Spleen (tissue), 11 donors: Measurements from ENCODE around the gene MKLN1. TPM values are rescaled to one million over a fixed set of nuclear protein-coding genes. Genes with fewer than 3 reads are reported as not detected.

ENCODE experiments used
- DNase-seq: peaks from one replicate; pipeline ENCODE4 v3.0.0-alpha.2; 2020
- H3K27ac ChIP-seq, 8 donors: fragments of 200-600 bp; sonication (generic) in 7 of 8; 1 replicate in 4 of 8; 2 replicates in 4 of 8; pipeline versions ENCODE4 v1.5.0 to v1.8.0; 2016 to 2021; ENCODE audit warnings: inconsistent platforms in 4 of 8, mild to moderate bottlenecking in 4 of 8, moderate library complexity in 1 of 8
- H3K27me3 ChIP-seq, 7 donors: fragments of 200-600 bp; sonication (generic) in 6 of 7; replicated peaks in 1 of 7; 1 replicate in 4 of 7; 2 replicates in 3 of 7; pipeline versions ENCODE4 v1.5.0 to v1.8.0; 2016 to 2021; ENCODE audit warnings: inconsistent platforms in 3 of 7, mild to moderate bottlenecking in 1 of 7
- H3K36me3 ChIP-seq, 6 donors: fragments of 200-600 bp; sonication (generic) in 5 of 6; 1 replicate in 4 of 6; 2 replicates in 2 of 6; pipeline versions ENCODE4 v1.5.0 to v1.8.0; 2016 to 2021; ENCODE audit warnings: inconsistent platforms in 2 of 6
- H3K4me1 ChIP-seq, 6 donors: fragments of 200-600 bp; sonication (generic) in 5 of 6; 1 replicate in 3 of 6; 2 replicates in 3 of 6; pipeline versions ENCODE4 v1.5.0 to v1.8.0; 2016 to 2021; ENCODE audit warnings: inconsistent platforms in 3 of 6
- H3K4me3 ChIP-seq, 8 donors: fragments of 200-600 bp; sonication (generic) in 7 of 8; 1 replicate in 4 of 8; 2 replicates in 4 of 8; pipeline versions ENCODE4 v1.5.0 to v1.8.0; 2016 to 2021; ENCODE audit warnings: inconsistent platforms in 4 of 8, mild to moderate bottlenecking in 4 of 8, moderate library complexity in 2 of 8
- H3K9me3 ChIP-seq, 8 donors: fragments of 200-600 bp; sonication (generic) in 7 of 8; 1 replicate in 4 of 8; 2 replicates in 4 of 8; pipeline versions ENCODE4 v1.5.0 to v1.8.0; 2016 to 2021; ENCODE audit warnings: inconsistent platforms in 4 of 8
- POLR2A ChIP-seq, 3 donors: fragments of 450-650 bp; IDR thresholded peaks; one replicate each; pipeline ENCODE4 v1.5.1; 2017; ENCODE audit warnings: antibody characterized with exemption in 3 of 3, mild to moderate bottlenecking in 1 of 3
- POLR2AphosphoS5 ChIP-seq, 3 donors: sonication (generic); formaldehyde crosslinking; IDR thresholded peaks; one replicate each; pipeline ENCODE4 v1.5.1; 2017; ENCODE audit warnings: antibody characterized with exemption in 3 of 3
- WGBS, 5 donors: extraction: QIAGEN DNeasy Blood & Tissue Kit in 3 of 5; methylation state at CpG; one replicate each; pipeline versions ENCODE4 v1.1.5 to v1.1.7; 2013 to 2018; 5-methylcytosine and 5-hydroxymethylcytosine counted together
- intact Hi-C: fragments of 100-400 bp; cut with DNase I; formaldehyde crosslinking; loops from one replicate; pipeline ENCODE4 v1.15.0; 2023; ENCODE audit warnings: low total_unique reads
- polyA plus RNA-seq, 3 donors: library from polyadenylated mRNA; stranded (reverse); fragments of 200-250 nt; gene quantifications; one replicate each; pipeline ENCODE4 v1.2.1, GENCODE V29; 2013
- total RNA-seq, 7 donors: library from RNA; depleted of rRNA in 3 of 7; stranded (reverse); fragments of >200 nt in 3 of 7; fragmentation: NEBNext Ultra II Directional in 4 of 7; extraction: Animal tissue kit (Norgen Biotek cat#: 25700) in 4 of 7; gene quantifications; one replicate each; pipeline versions ENCODE4 v1.1.0 to v1.2.1, GENCODE V29; 2016 to 2021
- TF ChIP-seq, protein P1 (sequence below), 11 experiments: fragments of 200-600 bp in 7 of 11; fragments of 450-650 bp in 4 of 11; sonication (generic) in 4 of 11; IDR thresholded peaks in 8 of 11; conservative IDR thresholded peaks in 3 of 11; 1 replicate in 7 of 11; 2 replicates in 4 of 11; pipeline versions ENCODE4 v1.4.0 to v1.8.0; 2016 to 2021; ENCODE audit warnings: antibody characterized with exemption in 11 of 11, inconsistent platforms in 4 of 11, mild to moderate bottlenecking in 1 of 11
- donor health status: healthy with polysubstance abuse.
- donor health status: DM: no; HTN: no; CAD: no; lungs with moderate emphysema.
- donor health status: DM: no; HTN: no; CAD: no.
- donor health status: Bipolar disorder and iron deficiency.
- donor health status: healthy.
- donor health status: DM: no; HTN: no; CAD: no.
- donor health status: DM: yes; HTN: yes; CAD: no.

MKLN1 gene
- total and polyA plus RNA-seq, 10 donors = 7.1 to 87.4 (median 66.5) TPM

DNA sequence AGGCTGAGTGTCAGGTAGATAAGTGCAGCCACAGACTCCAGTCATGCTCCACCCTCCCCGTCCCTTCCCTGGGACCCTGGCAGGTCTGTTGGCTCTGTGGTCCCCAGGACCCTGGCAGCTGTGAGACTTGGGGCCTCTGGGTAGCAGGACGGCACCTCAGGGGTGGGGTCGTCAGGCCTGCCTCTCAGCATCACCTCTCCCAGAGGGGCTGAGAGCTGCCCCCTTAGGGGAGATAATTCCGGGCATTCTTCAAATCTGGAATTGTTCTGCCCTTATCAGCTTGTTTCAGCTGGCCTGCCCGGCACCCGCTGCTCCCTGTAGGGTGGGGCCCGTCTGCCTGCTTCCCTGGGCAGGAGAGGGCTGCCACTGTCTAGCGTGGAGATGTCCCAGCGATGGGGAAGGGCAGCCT, 205.5 kb downstream of the MKLN1 start:
- no peaks in the 10 kb centered on the region for H3K36me3 ChIP-seq
- H3K4me1 ChIP-seq = peaks cover 0 to 15% (median 6%) of the 10 kb centered on the region in 6 donors
- WGBS, 5 donors = 69 to 95% (median 77%) methylated on average over 8 to 9 of the region's 9 CpGs
- H3K4me3 ChIP-seq = no peak overlapping the region
- H3K27ac ChIP-seq = peak overlapping the region in 7 of 8 donors; percentile 22 to 58 (median 41)
- intact Hi-C loops = no loop called here
- TF ChIP-seq POLR2A (IDR thresholded peaks at IDR 0.05) = no peak
- peak in 2 of 3 donors; percentile 35 to 51 for TF ChIP-seq POLR2AphosphoS5 (IDR thresholded peaks at IDR 0.05)
- DNase-seq = peak; percentile 68
- no peaks in the 10 kb centered on the region for H3K9me3 ChIP-seq
- H3K27me3 ChIP-seq = no peaks in the 10 kb centered on the region

DNA sequence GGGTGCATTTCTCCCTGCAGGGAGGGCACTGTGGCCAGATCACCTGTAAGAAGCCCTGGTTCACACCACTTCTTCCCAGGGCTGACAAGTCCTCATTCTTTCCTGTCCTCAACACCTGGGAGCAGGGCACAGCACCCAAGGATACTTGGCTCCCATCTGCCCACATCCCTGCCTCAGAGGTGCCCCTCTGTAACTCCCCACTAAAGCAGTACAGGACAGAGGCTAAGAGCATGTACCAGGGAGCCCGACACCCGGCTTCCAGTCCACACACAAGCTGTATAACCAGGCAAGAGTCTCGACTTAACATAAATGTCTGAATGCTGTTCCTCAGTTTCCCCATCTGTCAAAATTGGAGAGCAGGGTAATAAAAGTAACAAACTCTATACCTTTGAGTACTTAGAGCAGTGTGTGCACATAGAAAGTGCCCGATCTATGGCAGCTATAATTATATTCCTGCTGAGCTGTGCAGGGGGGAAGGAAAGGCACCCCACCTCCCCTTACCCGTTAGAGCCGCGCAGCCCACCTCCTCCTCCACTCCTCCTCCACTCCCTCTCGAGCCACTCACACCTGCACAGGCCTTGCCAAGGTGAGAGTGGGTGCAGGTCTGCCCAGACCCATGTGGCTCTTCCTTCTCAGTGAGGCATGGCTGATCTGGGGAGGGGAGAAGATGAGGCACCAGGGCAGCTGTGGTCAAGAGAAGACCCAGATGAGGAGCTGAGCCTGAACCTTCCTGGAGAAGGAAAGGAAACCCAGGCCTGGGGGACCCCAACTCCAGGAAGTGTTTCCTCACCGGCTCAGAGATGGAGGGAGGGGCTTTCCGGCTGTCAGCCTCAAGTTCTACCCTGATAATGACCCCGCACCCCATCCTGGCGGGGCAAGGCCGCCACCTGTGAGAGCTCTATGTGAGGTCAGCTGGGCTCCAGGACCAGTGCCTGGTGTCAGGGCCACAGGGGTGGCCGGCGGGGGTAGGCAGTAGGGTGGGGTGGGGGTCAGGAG, 206.2 kb downstream of the MKLN1 start:
- WGBS, 5 donors = 77 to 88% (median 86%) methylated on average over 12 to 15 of the region's 15 CpGs
- intact Hi-C loops = no loop called here
- Histone ChIP-seq H3K4me1 (peaks cover 0 to 15% (median 6%) of the 10 kb centered on the region in 6 donors), H3K36me3 (no peaks in the 10 kb centered on the region), H3K27ac (peak overlapping the region in 3 of 8 donors; percentile 31 to 58 (median 47)), H3K27me3 (no peaks in the 10 kb centered on the region), H3K9me3 (no peaks in the 10 kb centered on the region), H3K4me3 (no peak overlapping the region)
- DNase-seq = peak; percentile 59
- TF ChIP-seq POLR2A (IDR thresholded peaks at IDR 0.05) (no peak), POLR2AphosphoS5 (IDR thresholded peaks at IDR 0.05) (no peak)
- TF ChIP-seq, protein P1, sequence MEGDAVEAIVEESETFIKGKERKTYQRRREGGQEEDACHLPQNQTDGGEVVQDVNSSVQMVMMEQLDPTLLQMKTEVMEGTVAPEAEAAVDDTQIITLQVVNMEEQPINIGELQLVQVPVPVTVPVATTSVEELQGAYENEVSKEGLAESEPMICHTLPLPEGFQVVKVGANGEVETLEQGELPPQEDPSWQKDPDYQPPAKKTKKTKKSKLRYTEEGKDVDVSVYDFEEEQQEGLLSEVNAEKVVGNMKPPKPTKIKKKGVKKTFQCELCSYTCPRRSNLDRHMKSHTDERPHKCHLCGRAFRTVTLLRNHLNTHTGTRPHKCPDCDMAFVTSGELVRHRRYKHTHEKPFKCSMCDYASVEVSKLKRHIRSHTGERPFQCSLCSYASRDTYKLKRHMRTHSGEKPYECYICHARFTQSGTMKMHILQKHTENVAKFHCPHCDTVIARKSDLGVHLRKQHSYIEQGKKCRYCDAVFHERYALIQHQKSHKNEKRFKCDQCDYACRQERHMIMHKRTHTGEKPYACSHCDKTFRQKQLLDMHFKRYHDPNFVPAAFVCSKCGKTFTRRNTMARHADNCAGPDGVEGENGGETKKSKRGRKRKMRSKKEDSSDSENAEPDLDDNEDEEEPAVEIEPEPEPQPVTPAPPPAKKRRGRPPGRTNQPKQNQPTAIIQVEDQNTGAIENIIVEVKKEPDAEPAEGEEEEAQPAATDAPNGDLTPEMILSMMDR (IDR thresholded peaks at IDR 0.05 in 8 of 11, conservative IDR thresholded peaks at IDR 0.05 in 3 of 11) = no peak

GRCh38 chr7:131536361-131536849, 208.7 kb downstream of the MKLN1 start:
- intact Hi-C loops = no loop called here
- H3K27me3 ChIP-seq = no peaks in the 10 kb centered on the region
- 70 to 93% (median 75%) methylated on average over 3 to 7 of the region's 7 CpGs for WGBS, 5 donors

DNA sequence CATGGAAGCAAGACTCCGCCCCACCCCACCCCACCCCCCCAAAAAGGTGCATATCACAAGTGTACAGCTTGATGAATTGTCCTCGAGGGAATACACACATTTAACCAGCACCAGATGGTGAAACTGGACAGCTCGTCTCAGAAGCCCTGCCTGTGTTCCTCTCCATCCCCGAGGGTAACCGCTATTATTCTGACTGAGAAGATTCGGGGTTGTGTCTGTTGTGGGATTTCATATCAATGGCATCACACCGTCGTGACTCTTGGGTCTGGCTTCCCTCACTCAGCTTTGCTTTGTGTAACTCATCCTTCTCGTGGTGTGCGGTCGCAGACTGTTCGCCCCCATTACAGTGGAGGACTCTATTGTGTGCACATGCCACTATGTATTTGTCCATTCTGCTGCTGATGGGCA, 209.9 kb downstream of the MKLN1 start:
- Histone ChIP-seq H3K4me3 (no peak overlapping the region), H3K27me3 (no peaks in the 10 kb centered on the region), H3K9me3 (no peaks in the 10 kb centered on the region), H3K4me1 (peaks cover 0 to 32% (median 3%) of the 10 kb centered on the region in 6 donors), H3K36me3 (no peaks in the 10 kb centered on the region), H3K27ac (no peak overlapping the region)
- no peak for TF ChIP-seq POLR2A (IDR thresholded peaks at IDR 0.05)
- TF ChIP-seq POLR2AphosphoS5 (IDR thresholded peaks at IDR 0.05) = no peak
- TF ChIP-seq, protein P1 (IDR thresholded peaks at IDR 0.05 in 8 of 11, conservative IDR thresholded peaks at IDR 0.05 in 3 of 11) = no peak
- DNase-seq = no peak
- intact Hi-C loops = no loop called here
- 89 to 94% (median 92%) methylated on average over 11 to 12 of the region's 12 CpGs for WGBS, 5 donors

More at GRCh38 chr7:131536361-131536849, 208.7 kb downstream of the MKLN1 start:
- Histone ChIP-seq H3K36me3 (no peaks in the 10 kb centered on the region), H3K4me1 (peaks cover 0 to 27% (median 3%) of the 10 kb centered on the region in 6 donors), H3K9me3 (no peaks in the 10 kb centered on the region), H3K27ac (no peak overlapping the region), H3K4me3 (no peak overlapping the region)
- no peak for TF ChIP-seq POLR2A (IDR thresholded peaks at IDR 0.05)
- DNase-seq = peak; percentile 64
